K562 (cell line): Measurements from ENCODE around the gene GABRE. TPM values are rescaled to one million over a fixed set of nuclear protein-coding genes. Genes with fewer than 3 reads are reported as not detected.
"Not testable (repeated sequence)": the region's sequence is repeated elsewhere in the genome, so short reads cannot be mapped to it uniquely, and the experiment has no call there.

Experiments used
- ATAC-seq: fragments of 200-7000 bp; cut with Tn5 transposase; 3 replicates; pipeline ENCODE4 v1.9.1; 2020; ENCODE audit warnings: moderate library complexity
- BruUV-seq: library from RNA; stranded (reverse); fragments of 400-500 nt; replicated peaks from 2 replicates; lab custom pipeline; 2021; lab: Mats Ljungman, UMichigan
- CTCF ChIA-PET: fragments of 300-600 bp; formaldehyde crosslinking; extraction: SDS; loops from one replicate; lab custom pipeline; 2021; ENCODE audit warnings: low intra/inter-chr PET ratio; lab: Yijun Ruan, JAX
- POLR2A ChIA-PET: fragments of 300-600, 350-650 bp; sonication (Branson Sonifier 250); formaldehyde crosslinking; extraction: SDS; loops from one replicate; lab custom pipeline; 2021; ENCODE audit warnings: antibody characterized with exemption, inconsistent platforms; lab: Yijun Ruan, JAX
- DNase-seq, 4 experiments: peaks; one replicate each; pipeline versions ENCODE4 v3.0.0 to v3.0.0-alpha.2; 2011 to 2018; ENCODE audit warnings: low spot score in 3 of 4, mixed read lengths in 3 of 4; ENCODE audit errors: extremely low read depth in 1 of 4
- FAIRE-seq: peaks from 2 replicates; lab custom pipeline; 2011; peaks lifted over from hg19 to GRCh38; lab: Jason Lieb, UNC
- H2AFZ ChIP-seq: 2 replicates; pipeline ENCODE4 v1.6.0; 2011; ENCODE audit warnings: low read depth, low read length, control low read depth, inconsistent platforms
- H3K27ac ChIP-seq: fragments of 200-600 bp; 3 replicates; pipeline ENCODE4 v1.8.0; 2011; ENCODE audit warnings: low read depth, mild to moderate bottlenecking, control low read depth, inconsistent platforms, low read length, moderate library complexity, mixed read lengths; ENCODE audit errors: extremely low read depth
- H3K27me3 ChIP-seq, 2 experiments: fragments of 300-600 bp in 1 of 2; 2 replicates in 1 of 2; 3 replicates in 1 of 2; pipeline versions ENCODE4 v1.6.0 to v1.8.0; 2011; ENCODE audit warnings: inconsistent platforms in 2 of 2, low read length in 2 of 2, mild to moderate bottlenecking in 1 of 2, mixed read lengths in 1 of 2, moderate library complexity in 1 of 2; ENCODE audit not compliant: control insufficient read depth in 2 of 2, insufficient read depth in 2 of 2
- H3K36me3 ChIP-seq: fragments of 300-600 bp; 3 replicates; pipeline ENCODE4 v1.8.0; 2011; ENCODE audit warnings: mild to moderate bottlenecking, low read length, inconsistent platforms; ENCODE audit not compliant: control insufficient read depth, insufficient read depth
- H3K4me1 ChIP-seq, 2 experiments: fragments of 200-600 bp in 1 of 2; replicated peaks in 1 of 2; 2 replicates in 1 of 2; 3 replicates in 1 of 2; pipeline versions ENCODE4 v1.5.1 to v1.8.0; 2011; ENCODE audit warnings: inconsistent platforms in 2 of 2, low read length in 2 of 2, mild to moderate bottlenecking in 1 of 2, mixed read lengths in 1 of 2, moderate library complexity in 1 of 2; ENCODE audit not compliant: control insufficient read depth in 2 of 2, insufficient read depth in 2 of 2
- H3K4me2 ChIP-seq: 2 replicates; pipeline ENCODE4 v1.6.1; 2011; ENCODE audit warnings: low read length, control low read depth, inconsistent platforms, mixed read lengths; ENCODE audit not compliant: insufficient read depth
- H3K4me3 ChIP-seq: fragments of 200-600 bp; sonication (generic), shearing (Covaris generic); 2 replicates; pipeline ENCODE4 v1.5.1; 2016; ENCODE audit warnings: control low read depth, inconsistent platforms
- H3K79me2 ChIP-seq: fragments of 200-600 bp; 3 replicates; pipeline ENCODE4 v1.8.0; 2011; ENCODE audit warnings: low read length, inconsistent platforms; ENCODE audit not compliant: control insufficient read depth, insufficient read depth
- H3K9ac ChIP-seq, 2 experiments: 2 replicates each; pipeline versions ENCODE4 v1.6.0 to v1.6.1; 2011; ENCODE audit warnings: low read depth in 2 of 2, low read length in 2 of 2, control low read depth in 1 of 2, inconsistent platforms in 1 of 2, mild to moderate bottlenecking in 1 of 2, mixed read lengths in 1 of 2; ENCODE audit not compliant: insufficient read depth in 1 of 2
- H3K9me1 ChIP-seq: one replicate; pipeline ENCODE4 v1.6.0; 2011; ENCODE audit warnings: inconsistent platforms, mild to moderate bottlenecking, low read length, moderate library complexity; ENCODE audit not compliant: control insufficient read depth, insufficient read depth
- H3K9me3 ChIP-seq: replicated peaks from 2 replicates; pipeline ENCODE4 v1.5.1; 2011; ENCODE audit warnings: low read depth, low read length, inconsistent platforms; ENCODE audit not compliant: control insufficient read depth, insufficient read depth
- H4K20me1 ChIP-seq: replicated peaks from 2 replicates; pipeline ENCODE4 v1.6.1; 2011; ENCODE audit warnings: low read length, inconsistent platforms, mixed read lengths; ENCODE audit not compliant: control insufficient read depth, insufficient read depth
- CHCHD3 ChIP-seq: fragments of 250-450 bp; sonication (Bioruptor Pico); IDR thresholded peaks from 2 replicates; pipeline ENCODE4 v2.1.2; 2022; ENCODE audit warnings: mild to moderate bottlenecking
- DACH1 ChIP-seq: fragments of 450-650 bp; IDR thresholded peaks from 2 replicates; pipeline ENCODE4 v1.6.1; 2018; ENCODE audit not compliant: partially characterized antibody
- DDX20 ChIP-seq: fragments of 450-650 bp; IDR thresholded peaks from 2 replicates; pipeline ENCODE4 v1.6.1; 2016; ENCODE audit warnings: missing genetic modification characterization, low read depth, mild to moderate bottlenecking, missing compliant biosample characterization, moderate library complexity
- EHMT2 ChIP-seq: fragments of 450-650 bp; IDR thresholded peaks from 2 replicates; pipeline ENCODE4 v1.6.1; 2018; ENCODE audit warnings: antibody characterized with exemption
- MAFF ChIP-seq: IDR thresholded peaks from 2 replicates; pipeline ENCODE4 v1.6.1; 2012; ENCODE audit warnings: low read length, improper control_type of control experiment
- NFATC3 ChIP-seq: fragments of 450-650 bp; IDR thresholded peaks from 2 replicates; pipeline ENCODE4 v1.6.1; 2017; ENCODE audit warnings: mild to moderate bottlenecking
- NRF1 ChIP-seq, 2 experiments: fragments of 450-650 bp; IDR thresholded peaks in 1 of 2; conservative IDR thresholded peaks in 1 of 2; 2 replicates each; pipeline ENCODE4 v1.6.1; 2014; ENCODE audit warnings: mild to moderate bottlenecking in 2 of 2
- SNIP1 ChIP-seq: fragments of 450-650 bp; IDR thresholded peaks from 2 replicates; pipeline ENCODE4 v1.7.1; 2017; ENCODE audit warnings: low read depth, mild to moderate bottlenecking
- TAL1 ChIP-seq: fragments of 450-650 bp; IDR thresholded peaks from 2 replicates; pipeline ENCODE4 v1.6.1; 2016; ENCODE audit warnings: mild to moderate bottlenecking
- ZNF239 ChIP-seq: fragments of 250-450 bp; sonication (Bioruptor Pico); IDR thresholded peaks from 2 replicates; pipeline ENCODE4 v1.4.0; 2020; ENCODE audit warnings: mild to moderate bottlenecking
- WGBS: fragments of 100-300 bp; shearing (Covaris generic); methylation state at CpG from one replicate; pipeline ENCODE4 v1.1.6; 2016; ENCODE audit warnings: low coverage, mixed read lengths; ENCODE audit not compliant: insufficient coverage; ENCODE audit errors: missing lambda C conversion rate; 5-methylcytosine and 5-hydroxymethylcytosine counted together
- in situ Hi-C: fragments of 300-500 bp; cut with MboI; formaldehyde crosslinking; loops from 4 replicates; pipeline ENCODE4 v1.15.0; 2018; ENCODE audit warnings: inconsistent platforms, mixed read lengths
- intact Hi-C: fragments of 100-400 bp; cut with micrococcal nuclease; formaldehyde crosslinking; loops from 2 replicates; pipeline ENCODE4 v1.14.2; 2022
- polyA plus RNA-seq, 8 experiments: library from polyadenylated mRNA; depleted of rRNA in 4 of 8; stranded (reverse) in 5 of 8; unstranded in 3 of 8; fragments of >200 nt; fragmentation: Nextera tagmentation in 2 of 8; fragmentation: Illumina TruSeq in 1 of 8; extraction: Ambion mirVana in 2 of 8; extraction: Trizol in 1 of 8; gene quantifications; 2 replicates each; pipeline versions ENCODE4 v1.2.1 to v1.2.3, GENCODE V29; 2011 to 2014; ENCODE audit warnings: inconsistent platforms in 1 of 8, missing spikeins in 1 of 8
- total RNA-seq, 7 experiments: library from RNA; depleted of rRNA in 6 of 7; stranded (reverse); fragments of >200 nt in 6 of 7; fragmentation: Illumina TruSeq in 2 of 7; extraction: Trizol in 2 of 7; gene quantifications; 2 replicates each; pipeline versions ENCODE4 v1.2.1 to v1.2.3, GENCODE V29; 2011 to 2021; ENCODE audit warnings: low replicate concordance in 1 of 7

GABRE gene
- total and polyA plus RNA-seq, 9 of the 15 experiments (the other 6 are each of a cell fraction or from before 2014, with no cell fraction given) = 23.1 to 456 (median 148) TPM

DNA sequence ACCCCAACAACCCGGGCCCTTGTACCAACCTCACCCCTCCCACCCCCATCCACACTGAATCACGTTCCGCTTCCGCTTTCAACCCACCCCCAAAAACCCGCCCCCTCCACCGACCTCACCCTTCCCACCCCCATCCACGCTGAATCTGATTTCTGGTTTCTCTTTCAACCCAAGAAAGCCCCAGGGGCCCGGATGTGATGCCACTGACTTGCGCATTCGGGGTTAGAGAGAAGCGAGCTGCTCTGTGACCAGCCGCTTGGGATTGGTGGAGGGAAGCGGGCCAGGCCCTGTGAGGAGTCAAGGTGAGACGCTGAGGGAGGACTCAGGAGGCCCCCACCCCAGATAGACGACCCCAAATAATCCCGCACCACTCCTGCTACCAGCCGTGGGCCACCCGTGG is 55.7 kb downstream of the GABRE start:
- H3K9me3 ChIP-seq, BruUV-seq, POLR2A ChIA-PET, H3K79me2 ChIP-seq, H3K4me2 ChIP-seq, in situ Hi-C loops, ATAC-seq, H3K27me3 ChIP-seq, H2AFZ ChIP-seq, H3K27ac ChIP-seq, CTCF ChIA-PET, H3K4me1 ChIP-seq, H3K4me3 ChIP-seq, intact Hi-C loops, DNase-seq, H4K20me1 ChIP-seq, H3K36me3 ChIP-seq, H3K9ac ChIP-seq, FAIRE-seq, H3K9me1 ChIP-seq: not testable (repeated sequence)
- WGBS = 83% methylated on average over 8 of the region's 18 CpGs

DNA sequence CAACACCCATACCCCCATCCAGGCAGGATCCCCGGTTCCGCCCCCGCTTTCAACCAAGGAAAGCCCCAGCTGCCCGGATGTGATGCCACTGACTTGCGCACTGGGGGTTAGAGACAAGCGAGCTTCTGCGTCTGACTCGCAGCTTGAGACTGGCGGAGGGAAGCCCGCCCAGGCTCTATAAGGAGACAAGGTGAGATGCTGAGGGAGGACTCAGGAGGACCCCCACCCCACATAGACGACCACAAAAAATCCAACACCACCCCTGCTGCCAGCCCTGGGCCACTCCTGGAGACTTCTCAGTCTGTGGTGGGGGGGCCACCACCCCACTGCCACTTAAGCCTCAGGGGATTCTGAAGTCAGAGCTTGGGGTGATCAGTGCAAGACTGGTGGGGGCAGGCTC is 61.7 kb downstream of the GABRE start, which contains the start of gene MAGEA4:
MAGEA4 (plus strand) TSS at position 110 of the 400 bp plus-strand sequence. CDS start 10,776 bp downstream, outside the sequence.
- Histone ChIP-seq H3K36me3 (no peaks in the 10 kb centered on the region), H3K27ac (no peak within 1 kb of the TSS), H3K4me1 (no peaks in the 10 kb centered on the region), H3K4me2 (no peak within 1 kb of the TSS), H3K27me3 (no peaks in the 10 kb centered on the region), H3K4me3 (no peak within 1 kb of the TSS), H3K9me3 (no peaks in the 10 kb centered on the region), H2AFZ (no peak within 1 kb of the TSS), H3K79me2 (no peaks in the 10 kb centered on the region), H3K9me1 (no peaks in the 10 kb centered on the region), H4K20me1 (no peaks in the 10 kb centered on the region), H3K9ac (no peak within 1 kb of the TSS; a peak in 1 of 4 replicates)
- no CpG with 5 or more reads among the region's 11 CpGs for WGBS
- DNase-seq (no peak), FAIRE-seq (no peak), ATAC-seq (no peak)
- ChIA-PET CTCF (no interaction called here), POLR2A (interaction anchor here (0.6 kb wide), 1 partner anchor 60 kb away, joined by 3 read pairs; no protein-coding TSS in a partner anchor)
- TF ChIP-seq ZNF239 (CRISPR knock-in tag) (no peak), DDX20 (tag) (no peak), MAFF (no peak), DACH1 (no peak), CHCHD3 (CRISPR knock-in tag) (no peak), NFATC3 (peak; percentile 73; the same call in 1 of the 2 replicates), EHMT2 (no peak), TAL1 (no peak), SNIP1 (peak; percentile 65), NRF1 (conservative IDR thresholded peaks at IDR 0.05 in 1 of 2, IDR thresholded peaks at IDR 0.05 in 1 of 2) (peak; percentile 36 to 49; a peak in 3 of 4 replicates)
- intact Hi-C loops (no loop called here), in situ Hi-C loops (no loop called here)
- no TSS peak for BruUV-seq
